ENCODE measurements around the gene ANKRA2. TPM values are rescaled to one million over a fixed set of nuclear protein-coding genes. Genes with fewer than 3 reads are reported as not detected.
A peak's percentile ranks its signal among the peaks of the same experiment; 100 is the strongest.
"Not testable (repeated sequence)": the region's sequence is repeated elsewhere in the genome, so short reads cannot be mapped to it uniquely, and the experiment has no call there.

The ANKRA2 gene
- total RNA-seq, 1 donor from 2014 or later, result 14.8 TPM

DNA sequence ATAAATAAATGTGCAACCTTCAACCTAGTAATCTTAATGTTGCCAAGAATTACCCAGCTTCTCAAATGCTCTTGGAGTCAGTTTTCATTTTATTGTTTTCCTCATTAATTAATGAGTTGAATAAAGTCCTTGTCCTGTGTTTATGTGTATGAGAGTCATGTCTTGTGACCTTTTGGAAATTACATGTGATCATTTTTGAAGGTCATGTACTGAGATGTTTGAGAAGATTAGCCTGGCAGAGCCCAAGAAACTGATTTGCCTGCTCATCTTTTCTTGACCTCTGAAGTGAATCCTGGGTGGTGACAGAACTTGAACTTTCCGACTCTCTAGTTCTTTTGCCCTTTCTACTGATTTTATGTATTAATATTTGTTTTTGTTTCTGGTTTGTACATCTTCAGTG, 15.4 kb downstream of the ANKRA2 start:
- no peak for DNase-seq

GRCh38 chr5:73545403-73545779, 20.0 kb downstream of the ANKRA2 start:
- no peak for DNase-seq

DNA sequence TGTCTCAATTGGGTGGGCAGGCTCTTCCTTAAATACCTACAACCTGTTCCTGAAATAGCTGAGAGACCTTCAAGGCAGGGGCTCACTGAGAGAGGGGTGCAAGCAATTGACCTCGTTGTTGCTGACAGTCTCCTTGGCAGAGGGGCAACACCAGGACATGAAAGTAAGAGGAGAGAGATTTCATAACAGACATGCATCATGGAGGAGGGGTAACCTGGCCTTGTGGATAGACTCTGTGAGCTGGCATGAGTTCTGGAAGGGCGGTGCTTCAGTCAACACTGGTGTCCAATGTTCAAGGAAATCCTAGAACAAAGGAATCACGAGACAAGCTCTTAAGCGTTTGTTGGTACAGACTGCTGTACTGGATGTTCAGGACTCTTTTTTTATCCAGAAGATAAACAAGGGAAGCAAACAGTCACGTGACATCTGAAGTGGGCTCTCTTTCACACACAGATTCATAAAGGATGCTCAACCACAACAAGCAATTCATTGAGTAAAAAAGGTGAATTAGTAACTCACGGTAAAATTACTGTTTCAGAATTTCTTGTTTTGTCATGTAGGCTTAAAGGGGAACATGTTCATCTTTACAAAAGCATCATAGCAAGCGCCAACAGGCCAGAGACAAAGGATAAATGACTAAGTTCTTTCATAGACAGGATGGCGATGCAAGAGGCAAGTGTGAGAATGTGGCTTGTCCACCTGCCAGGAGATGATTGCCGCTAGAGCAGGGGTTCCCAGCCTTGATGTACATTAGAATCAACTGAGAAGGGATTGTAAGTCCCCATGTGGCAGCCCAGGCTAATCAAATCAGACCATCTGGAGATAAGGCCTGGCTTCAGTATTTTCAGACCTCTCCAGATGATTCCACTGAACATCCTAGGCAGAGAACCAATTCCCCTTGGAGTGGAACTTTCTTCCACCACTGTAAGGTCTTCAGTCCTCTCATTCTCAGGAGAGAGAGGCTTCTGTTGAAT, 20.7 kb downstream of the ANKRA2 start:
- DNase-seq, result peak; percentile 92

GRCh38 chr5:73542020-73542419, 23.4 kb downstream of the ANKRA2 start:
- peak; percentile 29 for DNase-seq

DNA sequence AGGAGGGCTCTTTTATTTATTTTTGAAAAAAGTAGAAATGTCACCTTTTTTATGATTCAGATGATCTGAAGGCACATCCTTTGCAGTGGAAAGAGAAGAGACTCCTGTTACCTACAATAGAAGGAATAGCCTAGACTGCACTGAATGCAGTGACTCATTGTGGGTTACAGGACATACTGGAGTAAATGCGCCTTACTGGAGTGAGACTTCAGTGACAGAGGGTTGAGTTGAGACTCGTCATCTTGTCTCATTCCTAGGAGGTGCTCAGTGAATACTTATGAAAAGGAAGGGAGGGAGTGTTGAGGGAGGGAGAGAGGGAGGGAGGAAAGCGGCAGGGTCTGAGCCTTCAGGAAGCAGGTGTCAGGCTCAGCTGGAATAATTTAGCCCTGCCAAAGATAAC, 25.2 kb downstream of the ANKRA2 start:
- DNase-seq, result peak; percentile 52

DNA sequence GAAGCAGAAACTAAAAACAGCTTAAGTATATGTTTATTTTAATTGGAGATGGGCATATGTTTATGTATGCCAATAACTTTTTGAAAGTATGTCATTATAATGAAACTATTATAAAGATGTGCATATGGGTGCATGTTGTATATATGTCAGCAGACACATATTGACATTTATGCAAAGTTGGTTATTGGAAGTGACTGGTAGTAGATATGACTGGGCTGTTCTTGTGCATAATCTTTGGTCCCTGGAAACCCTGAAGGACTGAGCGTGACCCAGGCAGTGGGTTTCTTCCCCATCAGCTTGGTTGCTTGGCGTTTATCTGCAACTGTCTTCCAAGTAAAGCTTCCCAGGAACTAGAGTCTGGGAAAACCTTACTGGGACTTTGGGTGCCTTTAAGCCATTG, 25.7 kb downstream of the ANKRA2 start:
- no peak for DNase-seq

DNA sequence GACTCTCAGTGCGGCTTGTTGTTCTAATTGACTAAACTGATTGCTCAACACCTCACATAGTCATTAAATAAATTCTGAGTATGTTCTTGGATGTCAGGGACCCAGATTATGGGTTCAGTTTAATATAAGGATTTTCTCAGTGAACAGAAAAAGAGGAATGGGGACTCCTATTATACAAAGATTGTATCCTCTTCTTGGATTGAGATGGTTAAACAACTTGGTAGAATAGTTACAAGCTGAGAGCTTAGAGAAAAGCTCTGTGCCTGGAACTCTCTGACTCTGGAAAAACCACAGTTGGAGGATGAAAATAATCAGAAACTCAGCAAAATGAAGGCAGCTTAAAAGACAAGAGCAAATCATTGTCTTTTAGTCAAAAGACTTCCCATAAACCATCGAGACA, 30.5 kb downstream of the ANKRA2 start:
- no peak for DNase-seq

DNA sequence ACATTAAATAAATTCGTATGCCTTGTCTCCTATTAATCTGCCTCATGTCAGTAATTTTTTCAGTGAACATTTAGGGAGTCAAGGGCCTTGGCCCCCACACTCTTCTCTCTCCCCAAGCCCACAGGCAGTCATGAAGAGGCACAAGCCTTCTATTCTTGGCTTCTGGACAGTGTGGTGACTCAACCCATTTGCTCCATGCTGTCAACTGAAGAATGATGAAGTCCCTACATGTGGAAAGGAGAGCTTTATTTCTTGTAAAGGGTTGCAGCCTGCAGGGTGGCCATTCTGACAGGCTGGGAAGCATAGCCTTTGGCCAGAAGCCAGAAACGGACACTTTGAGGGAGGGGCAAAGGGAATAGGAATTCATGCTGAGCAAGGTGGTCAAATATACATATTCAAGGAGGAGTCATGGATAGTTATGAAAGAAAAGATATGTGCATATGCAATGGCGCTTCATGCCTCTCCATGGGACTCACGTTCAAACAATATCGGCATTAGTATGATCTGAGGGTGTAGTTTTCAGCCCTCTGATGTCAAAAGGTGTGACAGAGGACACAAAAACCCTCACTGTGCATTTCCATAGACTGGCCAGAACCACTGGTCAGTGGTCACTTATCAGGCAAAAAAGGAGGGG, 31.3 kb downstream of the ANKRA2 start:
- DNase-seq, result no peak

- no peak for DNase-seq
These were observed 33.2 kb downstream of the ANKRA2 start for GRCh38 chr5:73532195-73532594.

- no peak for DNase-seq
These were observed 34.1 kb downstream of the ANKRA2 start for GRCh38 chr5:73531356-73531755.

DNA sequence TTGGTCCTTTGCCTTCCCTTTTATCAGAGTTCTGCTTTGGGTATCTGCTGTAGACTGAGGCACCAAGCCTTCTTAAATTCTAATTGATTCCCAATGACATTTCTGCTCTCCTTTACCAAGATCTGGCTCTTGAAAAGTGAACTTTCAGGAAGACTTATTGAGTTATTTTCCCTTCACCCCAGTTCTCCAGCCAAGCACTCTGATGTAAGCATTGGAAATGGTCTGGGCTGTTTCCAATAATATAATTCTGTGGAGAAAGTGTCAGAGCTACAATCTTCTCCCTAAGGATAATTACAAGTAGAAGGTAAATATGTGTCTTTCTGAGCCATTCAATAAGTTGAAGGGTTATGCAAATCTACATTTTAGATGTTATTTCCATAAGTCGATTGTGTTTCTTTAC, 36.4 kb downstream of the ANKRA2 start:
- DNase-seq, result no peak

- no peak for DNase-seq
These were observed 37.2 kb downstream of the ANKRA2 start for GRCh38 chr5:73528248-73528647.

DNA sequence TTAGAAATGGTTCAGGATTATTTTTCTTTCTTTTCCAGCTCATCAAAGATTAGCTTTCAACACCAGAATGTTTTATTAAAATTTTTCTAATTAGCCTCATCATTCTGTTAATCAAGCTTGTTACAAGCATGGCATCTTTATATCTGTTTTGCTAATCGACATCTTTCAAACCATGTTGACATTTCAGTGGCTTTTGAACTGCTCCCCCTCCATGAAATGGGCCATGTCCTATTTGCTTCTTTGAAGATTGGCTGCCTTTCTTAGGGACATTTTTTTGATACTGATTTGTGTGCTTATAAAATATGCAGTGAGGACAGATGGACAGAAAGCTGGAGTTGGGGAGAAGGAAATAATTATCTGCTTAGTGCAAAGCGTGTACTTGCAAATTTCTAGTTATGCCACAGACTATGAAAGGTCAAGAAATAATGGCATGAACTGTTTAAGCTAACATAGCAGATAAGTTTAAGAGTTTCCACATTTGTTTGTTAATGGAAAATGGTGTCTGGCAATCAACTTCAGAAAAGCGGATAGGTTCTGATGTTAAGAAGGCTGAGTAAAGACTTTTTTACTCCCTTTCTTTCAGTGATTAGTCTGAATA, 39.7 kb downstream of the ANKRA2 start:
- no peak for DNase-seq

- no peak for DNase-seq
These were observed 41.6 kb downstream of the ANKRA2 start for GRCh38 chr5:73523861-73524260.

DNA sequence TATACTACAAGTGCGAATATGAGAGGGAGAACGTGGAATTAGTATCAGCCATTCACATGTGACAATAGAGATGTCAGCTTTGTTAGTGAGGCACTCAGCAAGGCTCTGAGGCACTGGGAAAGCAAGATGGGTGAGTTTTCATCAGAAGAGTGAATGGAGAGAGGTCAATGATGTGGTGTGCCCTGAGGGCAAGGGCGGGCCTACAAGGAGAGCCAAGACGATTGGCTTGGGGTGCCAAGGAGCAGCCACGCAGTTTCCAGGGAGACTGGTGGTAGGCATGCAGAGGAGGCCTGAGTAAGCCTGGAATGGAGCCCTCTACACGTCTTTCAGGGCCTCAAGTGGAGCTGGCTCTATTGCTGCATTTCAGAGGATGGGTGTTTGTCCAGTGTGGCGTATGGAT, 42.5 kb downstream of the ANKRA2 start:
- no peak for DNase-seq

GRCh38 chr5:73519531-73520283, 45.7 kb downstream of the ANKRA2 start:
- DNase-seq, result peak; percentile 89

DNA sequence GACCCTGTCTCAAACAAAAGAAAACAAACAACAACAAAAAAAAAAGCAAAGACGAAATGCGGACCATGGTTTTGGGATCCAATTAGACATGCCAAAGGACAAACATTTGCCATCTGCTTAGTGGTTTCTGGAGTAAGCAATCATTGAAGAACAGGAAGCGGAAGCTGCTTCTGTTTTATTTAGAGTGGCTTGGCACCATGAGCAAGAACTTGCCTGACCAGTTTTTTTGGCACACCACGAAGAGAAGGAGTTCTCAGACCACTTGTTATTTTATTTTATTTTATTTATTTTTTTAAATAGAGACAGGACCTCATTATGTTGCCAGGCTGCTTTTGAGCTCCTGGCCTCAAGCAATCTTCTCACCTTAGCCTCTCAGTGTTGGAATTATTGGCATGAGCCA, 50.2 kb downstream of the ANKRA2 start:
- DNase-seq, result no peak

GRCh38 chr5:73514418-73514817, 51.0 kb downstream of the ANKRA2 start:
- no peak for DNase-seq

DNA sequence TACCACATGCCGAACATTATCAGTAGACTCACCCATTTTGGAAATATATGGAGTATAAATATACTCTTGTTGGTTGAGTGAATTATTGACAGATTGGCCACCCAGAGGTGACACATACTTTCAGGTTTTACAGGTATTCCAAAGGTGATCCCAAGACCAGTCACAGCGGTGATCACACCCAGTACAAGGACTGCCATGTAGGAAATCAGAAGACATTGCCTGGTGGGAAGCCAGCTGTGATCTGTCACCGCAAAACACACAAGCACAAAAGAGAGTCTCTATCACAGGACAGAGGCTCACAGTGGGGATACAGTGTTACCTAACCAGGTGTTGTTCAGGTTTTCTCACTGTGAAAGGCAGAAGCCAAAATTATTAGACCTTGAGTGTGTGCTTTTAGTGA, 51.4 kb downstream of the ANKRA2 start:
- no peak for DNase-seq

DNA sequence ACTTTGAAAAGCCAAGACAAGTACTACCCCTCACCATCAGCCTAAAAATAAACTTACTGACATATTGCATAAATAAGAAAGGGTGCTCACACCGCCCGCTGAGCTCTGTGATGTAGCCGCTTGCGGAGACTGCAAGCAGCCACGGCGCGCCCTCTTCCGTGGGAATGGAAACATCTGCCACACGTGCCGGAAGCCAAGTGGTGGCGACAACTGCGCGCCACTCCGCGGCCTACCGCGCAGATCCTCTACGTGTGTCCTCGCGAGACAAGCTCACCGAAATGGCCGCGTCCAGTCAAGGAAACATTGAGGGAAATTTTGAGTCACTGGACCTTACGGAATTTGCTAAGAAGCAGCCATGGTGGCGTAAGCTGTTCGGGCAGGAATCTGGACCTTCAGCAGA, 56.9 kb downstream of the ANKRA2 start:
- DNase-seq, result not testable (repeated sequence)

DNA sequence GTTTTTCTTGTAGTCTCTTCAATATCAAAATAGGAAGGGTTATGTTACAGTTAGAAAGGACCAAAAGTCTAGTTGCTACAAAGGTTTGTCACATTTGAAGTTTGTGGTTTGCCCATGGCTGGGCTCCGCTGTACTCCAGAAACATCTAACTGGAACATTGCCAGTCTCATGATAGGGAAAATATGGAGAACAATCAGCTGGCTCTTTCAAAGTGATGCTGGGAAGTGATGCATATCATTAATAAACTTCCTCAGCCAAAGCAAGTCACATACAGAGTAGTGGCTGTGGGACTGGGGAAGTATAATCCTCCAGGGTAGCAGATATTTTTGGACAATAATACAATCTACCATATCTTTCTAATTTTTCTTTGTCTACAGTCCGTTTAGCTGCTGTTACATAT, 58.4 kb downstream of the ANKRA2 start:
- peak; percentile 88 for DNase-seq

DNA sequence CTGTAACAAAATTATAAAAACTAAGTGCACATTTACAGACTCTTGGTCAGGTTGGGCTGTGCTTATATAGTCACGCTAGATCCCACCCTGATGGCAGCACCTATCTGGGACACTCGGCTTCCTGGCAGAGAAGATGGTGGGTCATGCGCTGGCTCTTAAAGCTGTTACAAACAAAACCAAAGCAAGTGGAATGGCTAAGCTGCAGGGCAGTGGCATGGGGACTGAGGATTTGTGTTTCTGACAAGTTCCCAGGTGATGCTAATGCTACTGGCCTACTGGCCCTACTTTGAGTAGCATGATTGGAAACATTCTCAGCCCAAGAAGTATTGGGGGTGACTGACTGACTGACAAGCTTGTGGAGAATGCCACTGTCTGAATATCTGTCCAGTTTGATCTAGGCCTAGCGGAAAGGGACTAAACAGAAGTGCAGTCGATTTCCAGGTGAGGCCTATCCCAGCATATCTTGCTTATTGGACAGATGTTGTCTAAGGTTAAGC, 58.9 kb downstream of the ANKRA2 start:
- DNase-seq, result peak; percentile 16

All from dermis blood vessel endothelial cell (primary cell).